Measurements from ENCODE around the gene STAB1. TPM values are rescaled to one million over a fixed set of nuclear protein-coding genes. Genes with fewer than 3 reads are reported as not detected.

The STAB1 gene, protein sequence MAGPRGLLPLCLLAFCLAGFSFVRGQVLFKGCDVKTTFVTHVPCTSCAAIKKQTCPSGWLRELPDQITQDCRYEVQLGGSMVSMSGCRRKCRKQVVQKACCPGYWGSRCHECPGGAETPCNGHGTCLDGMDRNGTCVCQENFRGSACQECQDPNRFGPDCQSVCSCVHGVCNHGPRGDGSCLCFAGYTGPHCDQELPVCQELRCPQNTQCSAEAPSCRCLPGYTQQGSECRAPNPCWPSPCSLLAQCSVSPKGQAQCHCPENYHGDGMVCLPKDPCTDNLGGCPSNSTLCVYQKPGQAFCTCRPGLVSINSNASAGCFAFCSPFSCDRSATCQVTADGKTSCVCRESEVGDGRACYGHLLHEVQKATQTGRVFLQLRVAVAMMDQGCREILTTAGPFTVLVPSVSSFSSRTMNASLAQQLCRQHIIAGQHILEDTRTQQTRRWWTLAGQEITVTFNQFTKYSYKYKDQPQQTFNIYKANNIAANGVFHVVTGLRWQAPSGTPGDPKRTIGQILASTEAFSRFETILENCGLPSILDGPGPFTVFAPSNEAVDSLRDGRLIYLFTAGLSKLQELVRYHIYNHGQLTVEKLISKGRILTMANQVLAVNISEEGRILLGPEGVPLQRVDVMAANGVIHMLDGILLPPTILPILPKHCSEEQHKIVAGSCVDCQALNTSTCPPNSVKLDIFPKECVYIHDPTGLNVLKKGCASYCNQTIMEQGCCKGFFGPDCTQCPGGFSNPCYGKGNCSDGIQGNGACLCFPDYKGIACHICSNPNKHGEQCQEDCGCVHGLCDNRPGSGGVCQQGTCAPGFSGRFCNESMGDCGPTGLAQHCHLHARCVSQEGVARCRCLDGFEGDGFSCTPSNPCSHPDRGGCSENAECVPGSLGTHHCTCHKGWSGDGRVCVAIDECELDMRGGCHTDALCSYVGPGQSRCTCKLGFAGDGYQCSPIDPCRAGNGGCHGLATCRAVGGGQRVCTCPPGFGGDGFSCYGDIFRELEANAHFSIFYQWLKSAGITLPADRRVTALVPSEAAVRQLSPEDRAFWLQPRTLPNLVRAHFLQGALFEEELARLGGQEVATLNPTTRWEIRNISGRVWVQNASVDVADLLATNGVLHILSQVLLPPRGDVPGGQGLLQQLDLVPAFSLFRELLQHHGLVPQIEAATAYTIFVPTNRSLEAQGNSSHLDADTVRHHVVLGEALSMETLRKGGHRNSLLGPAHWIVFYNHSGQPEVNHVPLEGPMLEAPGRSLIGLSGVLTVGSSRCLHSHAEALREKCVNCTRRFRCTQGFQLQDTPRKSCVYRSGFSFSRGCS (N-terminal part only)
- total RNA-seq, result 100 to 1,000 TPM; 101 to 127 (median 118) TPM

GRCh38 chr3:52494886-52495495, at the start of gene STAB1:
Gene STAB1, plus strand, starts transcription at chr3:52495338. Its CDS starts 76 bp downstream, at chr3:52495414.
- H3K27me3 ChIP-seq, result no peaks in the 10 kb centered on the region
- TF ChIP-seq EP300 (IDR thresholded peaks at IDR 0.05) (no peak), CTCF (IDR thresholded peaks at IDR 0.05) (no peak), POLR2AphosphoS5 (IDR thresholded peaks at IDR 0.05) (peak; percentile 35 to 38), POLR2A (IDR thresholded peaks at IDR 0.05; ENCODE audit: low read depth) (no peak)
- H3K9me3 ChIP-seq, result no peaks in the 10 kb centered on the region
- peaks cover 42 to 81% (median 67%) of the 10 kb centered on the region in 4 donors for H3K4me1 ChIP-seq
- H3K4me3 ChIP-seq, result peak within 1 kb of the TSS; percentile 38 to 56 (median 42)
- DNase-seq (ENCODE audit: extremely low spot score), result peak; percentile 93
- peaks cover 31 to 39% (median 38%) of the 10 kb centered on the region in 4 donors for H3K36me3 ChIP-seq
- intact Hi-C loops (cut with DNase I), result no loop called here
- 56% methylated on average over 2 of the region's 25 CpGs for WGBS
- peak within 1 kb of the TSS; percentile 53 to 80 (median 70) for H3K27ac ChIP-seq (replicated peaks in 1 of 4)

DNA sequence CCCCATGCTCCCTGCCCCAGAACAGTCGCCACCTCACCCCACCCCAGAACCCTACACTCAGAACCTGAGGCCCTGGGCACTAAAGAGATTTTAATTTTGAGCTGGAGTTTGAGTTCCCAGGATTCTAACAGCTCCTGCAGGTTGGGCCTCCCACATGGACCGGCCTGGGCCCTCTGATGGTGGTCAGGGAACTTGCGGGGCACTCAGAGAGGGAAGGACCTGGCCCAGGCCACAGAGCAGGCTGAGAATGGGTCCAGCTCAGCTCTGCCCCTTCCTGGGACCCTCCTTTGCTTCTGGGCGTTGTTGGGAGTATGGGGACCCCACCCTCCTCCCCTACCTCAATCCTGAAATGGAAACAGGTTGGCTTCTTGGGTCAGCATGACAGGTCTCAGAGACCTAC, 49.1 kb upstream of the STAB1 start:
- TF ChIP-seq CTCF (IDR thresholded peaks at IDR 0.05) (no peak), POLR2AphosphoS5 (IDR thresholded peaks at IDR 0.05) (no peak), POLR2A (IDR thresholded peaks at IDR 0.05; ENCODE audit: low read depth) (no peak), EP300 (IDR thresholded peaks at IDR 0.05) (no peak)
- H3K4me3 ChIP-seq, result no peak overlapping the region
- no peak overlapping the region for H3K27ac ChIP-seq (replicated peaks in 1 of 4)
- H3K36me3 ChIP-seq, result peaks cover 0 to 14% (median 0%) of the 10 kb centered on the region in 4 donors
- 86% methylated on average over 1 of the region's 4 CpGs for WGBS
- H3K4me1 ChIP-seq, result peaks cover 23 to 37% (median 28%) of the 10 kb centered on the region in 4 donors
- no peaks in the 10 kb centered on the region for H3K27me3 ChIP-seq
- DNase-seq (ENCODE audit: extremely low spot score), result no peak
- intact Hi-C loops (cut with DNase I), result loop anchor here (2.0 kb wide), 1 partner anchor 33 kb away; no protein-coding TSS in a partner anchor
- no peaks in the 10 kb centered on the region for H3K9me3 ChIP-seq

DNA sequence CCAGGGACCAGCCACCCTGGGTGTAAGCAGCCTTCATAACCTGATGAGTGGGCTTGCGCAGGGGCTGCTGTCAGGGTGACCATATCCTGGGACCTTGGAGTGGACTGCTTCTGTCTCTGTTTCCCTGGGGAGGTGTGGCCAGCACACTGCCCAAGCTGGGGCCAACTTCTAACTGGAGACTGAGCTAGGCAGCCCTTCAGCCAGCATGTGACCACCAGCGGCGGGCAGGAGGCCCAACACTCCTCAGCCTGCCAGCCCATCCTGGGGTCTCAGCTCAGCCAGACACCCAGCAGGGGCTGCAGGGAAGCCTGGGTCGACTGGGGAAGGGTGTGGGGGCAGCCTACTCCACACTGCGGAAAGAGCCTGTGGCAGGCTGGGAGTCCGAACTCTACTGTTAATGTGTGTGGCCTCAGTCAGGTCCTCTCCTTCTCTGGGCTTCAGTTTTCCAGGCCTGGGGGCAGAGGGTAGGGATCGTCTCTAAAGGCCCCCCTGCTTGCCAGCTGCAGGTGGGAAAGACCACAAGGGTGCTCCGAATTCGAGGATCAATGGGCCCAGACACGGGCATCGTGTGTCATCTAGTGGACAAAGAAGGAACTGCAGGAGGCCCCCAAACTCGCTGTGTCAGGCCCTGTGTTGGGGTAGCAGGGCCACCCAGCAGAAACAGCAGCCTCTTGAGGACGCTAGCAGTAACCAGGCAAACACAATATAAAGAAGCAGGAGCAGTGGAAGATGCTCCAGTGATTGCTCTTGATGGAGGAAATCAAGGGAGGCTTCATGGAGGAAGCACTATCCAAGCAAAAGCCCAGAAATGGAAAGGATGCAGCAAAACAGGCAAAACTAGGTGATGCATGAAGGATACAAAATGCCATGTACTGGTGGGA, 48.3 kb upstream of the STAB1 start:
- no peak for TF ChIP-seq EP300 (IDR thresholded peaks at IDR 0.05)
- TF ChIP-seq POLR2AphosphoS5 (IDR thresholded peaks at IDR 0.05), result peak in 1 of 2 donors; percentile 19
- TF ChIP-seq POLR2A (IDR thresholded peaks at IDR 0.05; ENCODE audit: low read depth), result no peak
- TF ChIP-seq CTCF (IDR thresholded peaks at IDR 0.05), result peak in 2 of 3 experiments; percentile 100
- Histone ChIP-seq H3K4me1 (peaks cover 23 to 37% (median 28%) of the 10 kb centered on the region in 4 donors), H3K27me3 (no peaks in the 10 kb centered on the region), H3K4me3 (no peak overlapping the region), H3K27ac (replicated peaks in 1 of 4) (no peak overlapping the region), H3K36me3 (peaks cover 0 to 19% (median 0%) of the 10 kb centered on the region in 4 donors), H3K9me3 (no peaks in the 10 kb centered on the region)
- peak; percentile 93 for DNase-seq (ENCODE audit: extremely low spot score)
- 24% methylated on average over 9 of the region's 13 CpGs for WGBS
- intact Hi-C loops (cut with DNase I), result loop anchor here (2.0 kb wide), 1 partner anchor 34 kb away; no protein-coding TSS in a partner anchor
